ENCODE results near the gene C19orf25. TPM values are rescaled to one million over a fixed set of nuclear protein-coding genes. Genes with fewer than 3 reads are reported as not detected.

Gene C19orf25
- 29.7 and 32.3 TPM in 2 replicates for total RNA-seq

GRCh38 chr19:1478934-1479707 is at the start of gene C19orf25:
Gene C19orf25 (minus strand): TSS chr19:1479215. CDS start chr19:1478903, 312 bp downstream.

GRCh38 chr19:1523412-1524286 is 44.6 kb upstream of the C19orf25 start, which contains the start of gene PLK5:
Gene PLK5 (plus strand): TSS chr19:1524077. CDS start chr19:1526997, 2,920 bp downstream.

GRCh38 chr19:1512671-1513498 is 33.9 kb upstream of the C19orf25 start, which contains the start of gene ADAMTSL5:
Gene ADAMTSL5 (minus strand): TSS chr19:1513019. CDS start chr19:1510943, 2,076 bp downstream.

GRCh38 chr19:1491114-1491848 is 12.3 kb upstream of the C19orf25 start, which contains the start of gene REEP6:
Gene REEP6 (plus strand): TSS chr19:1491181. CDS start chr19:1491270, 89 bp downstream.

GRCh38 chr19:1490311-1491113 is 11.5 kb upstream of the C19orf25 start, which contains the start of gene PCSK4:
Gene PCSK4 (minus strand): TSS chr19:1490350. CDS start chr19:1490346, 4 bp downstream.

GRCh38 chr19:1449467-1450442 is 29.3 kb downstream of the C19orf25 start, which contains the start of gene APC2:
Gene APC2 (plus strand): TSS chr19:1450121. CDS start chr19:1453002, 2,881 bp downstream.

GRCh38 chr19:1438035-1438932 is 40.7 kb downstream of the C19orf25 start, which contains the start of gene RPS15:
Gene RPS15 (plus strand): TSS chr19:1438396. CDS start chr19:1438426, 30 bp downstream.

Other genes starting within 250 kb of the C19orf25 start
- gene CBARP, start 241.2 kb downstream of the C19orf25 start, total RNA-seq, result 2.4 and 6.0 TPM in 2 replicates
- 6.5 and 28.9 TPM in 2 replicates for gene ATP5F1D, start 237.5 kb downstream of the C19orf25 start, total RNA-seq
- 32.1 and 46.6 TPM in 2 replicates for gene MIDN, start 230.6 kb downstream of the C19orf25 start, total RNA-seq
- 82.7 and 181 TPM in 2 replicates for gene CIRBP, start 209.9 kb downstream of the C19orf25 start, total RNA-seq
- 22.5 and 35.5 TPM in 2 replicates for gene FAM174C, start 203.7 kb downstream of the C19orf25 start, total RNA-seq
- gene EFNA2, start 193.3 kb downstream of the C19orf25 start, total RNA-seq, result not detected in 2 replicates
- 64.0 and 67.3 TPM in 2 replicates for gene NDUFS7, start 95.3 kb downstream of the C19orf25 start, total RNA-seq
- 2.4 and 26.9 TPM in 2 replicates for gene GAMT, start 77.7 kb downstream of the C19orf25 start, total RNA-seq
- 58.0 and 108 TPM in 2 replicates for gene DAZAP1, start 71.6 kb downstream of the C19orf25 start, total RNA-seq
- 288 and 442 TPM in 2 replicates for gene RPS15, start 40.8 kb downstream of the C19orf25 start, total RNA-seq
- gene APC2, start 29.1 kb downstream of the C19orf25 start, total RNA-seq, result 0.14 and 0.34 TPM in 2 replicates
- 0.68 and 1.2 TPM in 2 replicates for gene PCSK4, start 11.1 kb upstream of the C19orf25 start, total RNA-seq
- gene REEP6, start 12.0 kb upstream of the C19orf25 start, total RNA-seq, result 1.4 and 4.2 TPM in 2 replicates
- gene ADAMTSL5, start 33.8 kb upstream of the C19orf25 start, total RNA-seq, result 3.1 and 8.6 TPM in 2 replicates
- not detected in 2 replicates for gene PLK5, start 44.9 kb upstream of the C19orf25 start, total RNA-seq
- gene MEX3D, start 89.1 kb upstream of the C19orf25 start, total RNA-seq, result 34.9 and 56.7 TPM in 2 replicates
- 85.4 and 101 TPM in 2 replicates for gene MBD3, start 113.7 kb upstream of the C19orf25 start, total RNA-seq
- 53.5 and 116 TPM in 2 replicates for gene UQCR11, start 126.2 kb upstream of the C19orf25 start, total RNA-seq
- 82.7 and 196 TPM in 2 replicates for gene TCF3, start 173.4 kb upstream of the C19orf25 start, total RNA-seq